Stimulated activated CD4-positive, alpha-beta T cell treated with anti-CD3 and anti-CD28 coated beads, Interleukin-1b, Interleukin-23, amount 100 ng/mL, for 24 hours (primary cell): ENCODE data around the gene NTRK3.

ENCODE experiments used
- DNase-seq, 4 experiments: peaks; one replicate each; pipeline ENCODE4 v3.0.0-alpha.2; 2020; ENCODE audit warnings: low read depth in 4 of 4, low spot score in 1 of 4

Gene NTRK3

GRCh38 chr15:88256279-88257230 lies at the start of gene NTRK3:
NTRK3 (minus strand) TSS chr15:88256739; CDS start chr15:88256153, 586 bp downstream.
- DNase-seq: no peak

GRCh38 chr15:88303395-88303794 lies 46.9 kb upstream of the NTRK3 start:
- no peak for DNase-seq

- no peak for DNase-seq
Measured at GRCh38 chr15:88302373-88302772, 45.8 kb upstream of the NTRK3 start.

- DNase-seq: no peak
Measured at GRCh38 chr15:88301311-88301710, 44.8 kb upstream of the NTRK3 start.

GRCh38 chr15:88300861-88301260 lies 44.3 kb upstream of the NTRK3 start:
- DNase-seq: no peak

- DNase-seq: no peak
Measured at GRCh38 chr15:88300089-88300488, 43.5 kb upstream of the NTRK3 start.

- no peak for DNase-seq
Measured at GRCh38 chr15:88299497-88299896, 43.0 kb upstream of the NTRK3 start.

GRCh38 chr15:88288661-88289060 lies 32.1 kb upstream of the NTRK3 start:
- DNase-seq: no peak

GRCh38 chr15:88288206-88288605 lies 31.7 kb upstream of the NTRK3 start:
- no peak for DNase-seq

GRCh38 chr15:88284318-88284998 lies 27.9 kb upstream of the NTRK3 start:
- DNase-seq: no peak

- DNase-seq: no peak
Measured at GRCh38 chr15:88282614-88283013, 26.1 kb upstream of the NTRK3 start.

GRCh38 chr15:88276821-88277410 lies 20.4 kb upstream of the NTRK3 start:
- no peak for DNase-seq

- DNase-seq: no peak
Measured at GRCh38 chr15:88275804-88276203, 19.3 kb upstream of the NTRK3 start.

- peak; percentile 15 to 51 (median 46) for DNase-seq
Measured at GRCh38 chr15:88274553-88275460, 18.3 kb upstream of the NTRK3 start.

- no peak for DNase-seq
Measured at GRCh38 chr15:88272421-88272820, 15.9 kb upstream of the NTRK3 start.

- no peak for DNase-seq
Measured at GRCh38 chr15:88269356-88270062, 13.0 kb upstream of the NTRK3 start.

- DNase-seq: no peak
Measured at GRCh38 chr15:88267720-88268119, 11.2 kb upstream of the NTRK3 start.

- no peak for DNase-seq
Measured at GRCh38 chr15:88266170-88266569, 9.6 kb upstream of the NTRK3 start.

- no peak for DNase-seq
Measured at GRCh38 chr15:88264622-88265021, 8.1 kb upstream of the NTRK3 start.

- DNase-seq: no peak
Measured at GRCh38 chr15:88262064-88262463, 5.5 kb upstream of the NTRK3 start.
